ENCODE measurements around the gene CARD8. TPM values are rescaled to one million over a fixed set of nuclear protein-coding genes. Genes with fewer than 3 reads are reported as not detected.
"Not testable (repeated sequence)": the region's sequence is repeated elsewhere in the genome, so short reads cannot be mapped to it uniquely, and the experiment has no call there.

The CARD8 gene
- total RNA-seq, 1 experiment from 2014 or later, result 23.0 TPM

DNA sequence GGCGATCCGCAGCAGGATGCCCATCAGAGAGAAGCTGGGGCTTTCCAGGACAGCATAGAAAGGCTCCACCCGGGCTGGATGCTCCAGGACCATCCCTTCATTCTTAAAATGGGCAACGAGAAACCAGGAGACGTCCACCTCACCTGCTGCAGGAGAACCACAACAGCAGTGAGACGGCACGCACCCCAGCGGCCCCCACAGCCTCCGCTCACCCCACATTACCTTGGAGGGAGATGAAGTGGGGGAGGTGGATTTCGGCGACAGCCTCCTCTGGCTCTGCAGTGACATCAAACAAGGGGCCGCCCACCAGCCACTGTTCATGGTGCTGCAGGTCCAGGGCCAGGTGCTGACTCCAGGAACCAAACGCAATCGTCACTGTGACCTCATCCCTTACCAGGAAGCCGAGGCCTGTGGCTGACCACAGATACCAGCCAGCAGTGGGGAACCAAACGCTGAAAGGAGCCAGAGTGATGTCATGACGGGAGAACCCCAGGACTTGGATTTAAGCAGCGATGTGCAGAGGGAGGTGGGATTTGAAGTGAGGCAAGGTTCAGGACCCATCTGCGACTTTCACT lies 25.1 kb downstream of the CARD8 start (continued):
- TF ChIP-seq, protein P1, sequence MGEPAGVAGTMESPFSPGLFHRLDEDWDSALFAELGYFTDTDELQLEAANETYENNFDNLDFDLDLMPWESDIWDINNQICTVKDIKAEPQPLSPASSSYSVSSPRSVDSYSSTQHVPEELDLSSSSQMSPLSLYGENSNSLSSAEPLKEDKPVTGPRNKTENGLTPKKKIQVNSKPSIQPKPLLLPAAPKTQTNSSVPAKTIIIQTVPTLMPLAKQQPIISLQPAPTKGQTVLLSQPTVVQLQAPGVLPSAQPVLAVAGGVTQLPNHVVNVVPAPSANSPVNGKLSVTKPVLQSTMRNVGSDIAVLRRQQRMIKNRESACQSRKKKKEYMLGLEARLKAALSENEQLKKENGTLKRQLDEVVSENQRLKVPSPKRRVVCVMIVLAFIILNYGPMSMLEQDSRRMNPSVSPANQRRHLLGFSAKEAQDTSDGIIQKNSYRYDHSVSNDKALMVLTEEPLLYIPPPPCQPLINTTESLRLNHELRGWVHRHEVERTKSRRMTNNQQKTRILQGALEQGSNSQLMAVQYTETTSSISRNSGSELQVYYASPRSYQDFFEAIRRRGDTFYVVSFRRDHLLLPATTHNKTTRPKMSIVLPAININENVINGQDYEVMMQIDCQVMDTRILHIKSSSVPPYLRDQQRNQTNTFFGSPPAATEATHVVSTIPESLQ (CRISPR knock-in tag; IDR thresholded peaks at IDR 0.05), result no peak
- no peak for TF ChIP-seq JUN (CRISPR knock-in tag; IDR thresholded peaks at IDR 0.05)

DNA sequence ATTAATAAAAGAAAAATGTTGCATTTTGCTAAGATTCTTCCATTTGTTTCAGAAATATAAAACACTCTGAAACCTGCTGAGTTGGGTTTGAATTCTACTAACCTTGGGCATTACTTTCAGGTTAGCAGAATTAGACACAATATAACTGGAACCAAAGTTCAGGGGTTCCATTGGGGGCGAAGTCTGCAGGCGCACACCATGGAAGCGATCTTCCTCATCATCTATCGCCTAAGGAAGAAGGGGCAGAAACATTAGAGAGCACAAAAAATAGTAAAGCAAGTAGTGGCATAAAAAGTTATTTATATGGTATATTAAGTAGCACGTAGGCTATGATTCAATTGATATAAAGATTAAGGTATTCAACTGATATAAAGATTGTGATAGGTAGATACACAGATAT lies 34.1 kb downstream of the CARD8 start:
- no peak overlapping the region for H3K27ac Mint-ChIP-seq
- H3K27me3 Mint-ChIP-seq (ENCODE audit: low read depth), result no peaks in the 10 kb centered on the region
- POLR2A ChIA-PET, result no interaction called here
- H3K4me1 Mint-ChIP-seq, result peaks cover 7% of the 10 kb centered on the region
- ATAC-seq (no peak), DNase-seq (ENCODE audit: low spot score) (no peak)
- CTCF ChIA-PET, result no interaction called here
- TF ChIP-seq ZNF671 (CRISPR knock-in tag; IDR thresholded peaks at IDR 0.05) (no peak), FOXJ3 (CRISPR knock-in tag; IDR thresholded peaks at IDR 0.05; ENCODE audit: borderline replicate concordance) (no peak), TEAD1 (CRISPR knock-in tag; IDR thresholded peaks at IDR 0.05) (no peak), ZNF416 (CRISPR knock-in tag; IDR thresholded peaks at IDR 0.05) (no peak), NFATC4 (CRISPR knock-in tag; IDR thresholded peaks at IDR 0.05) (no peak), IRF2 (CRISPR knock-in tag; IDR thresholded peaks at IDR 0.05; ENCODE audit: borderline replicate concordance, low read depth) (no peak), NR2C2 (CRISPR knock-in tag; IDR thresholded peaks at IDR 0.05) (no peak), EMX1 (CRISPR knock-in tag; IDR thresholded peaks at IDR 0.05) (no peak), ZNF121 (CRISPR knock-in tag; IDR thresholded peaks at IDR 0.05) (no peak), ELF4 (CRISPR knock-in tag; IDR thresholded peaks at IDR 0.05; ENCODE audit: low read depth) (no peak), ZNF138 (CRISPR knock-in tag; conservative IDR thresholded peaks at IDR 0.05) (no peak), TCF7 (CRISPR knock-in tag; IDR thresholded peaks at IDR 0.05; ENCODE audit: low read depth) (no peak)
- TF ChIP-seq, protein P2, sequence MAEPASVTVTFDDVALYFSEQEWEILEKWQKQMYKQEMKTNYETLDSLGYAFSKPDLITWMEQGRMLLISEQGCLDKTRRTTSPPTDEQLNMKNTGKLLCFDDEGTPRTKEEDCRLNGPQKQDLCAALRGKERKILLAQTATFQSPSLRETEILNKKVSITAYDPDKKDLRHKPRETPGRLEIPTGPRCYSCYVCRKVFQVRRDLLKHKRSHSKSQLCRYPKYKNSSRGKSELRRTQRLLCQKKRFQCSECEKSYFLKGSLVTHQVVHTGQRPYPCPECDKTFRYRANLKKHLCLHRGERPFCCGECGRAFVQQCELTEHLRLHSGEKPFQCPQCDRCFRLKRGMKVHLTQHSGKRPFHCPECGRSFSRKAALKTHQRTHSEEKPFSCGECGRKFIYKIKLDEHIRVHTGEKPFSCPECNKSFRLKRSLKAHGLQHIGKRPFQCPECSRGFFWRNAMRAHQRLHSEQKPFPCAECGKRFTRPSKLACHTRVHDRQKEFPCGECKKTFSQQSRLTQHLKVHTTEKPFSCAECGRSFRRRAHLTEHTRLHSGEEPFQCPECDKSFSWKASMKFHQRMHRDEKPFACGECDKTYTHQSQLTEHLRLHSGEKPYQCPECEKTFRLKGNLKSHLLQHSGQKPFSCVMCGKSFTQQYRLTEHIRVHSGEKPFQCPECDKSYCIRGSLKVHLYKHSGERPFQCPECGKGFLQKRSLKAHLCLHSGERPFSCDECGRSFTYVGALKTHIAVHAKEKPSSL (CRISPR knock-in tag; conservative IDR thresholded peaks at IDR 0.05), result no peak
- TF ChIP-seq, protein P3, sequence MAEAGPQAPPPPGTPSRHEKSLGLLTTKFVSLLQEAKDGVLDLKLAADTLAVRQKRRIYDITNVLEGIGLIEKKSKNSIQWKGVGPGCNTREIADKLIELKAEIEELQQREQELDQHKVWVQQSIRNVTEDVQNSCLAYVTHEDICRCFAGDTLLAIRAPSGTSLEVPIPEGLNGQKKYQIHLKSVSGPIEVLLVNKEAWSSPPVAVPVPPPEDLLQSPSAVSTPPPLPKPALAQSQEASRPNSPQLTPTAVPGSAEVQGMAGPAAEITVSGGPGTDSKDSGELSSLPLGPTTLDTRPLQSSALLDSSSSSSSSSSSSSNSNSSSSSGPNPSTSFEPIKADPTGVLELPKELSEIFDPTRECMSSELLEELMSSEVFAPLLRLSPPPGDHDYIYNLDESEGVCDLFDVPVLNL (CRISPR knock-in tag; IDR thresholded peaks at IDR 0.05; ENCODE audit: borderline replicate concordance, low read depth), result no peak
- TF ChIP-seq, protein P4, sequence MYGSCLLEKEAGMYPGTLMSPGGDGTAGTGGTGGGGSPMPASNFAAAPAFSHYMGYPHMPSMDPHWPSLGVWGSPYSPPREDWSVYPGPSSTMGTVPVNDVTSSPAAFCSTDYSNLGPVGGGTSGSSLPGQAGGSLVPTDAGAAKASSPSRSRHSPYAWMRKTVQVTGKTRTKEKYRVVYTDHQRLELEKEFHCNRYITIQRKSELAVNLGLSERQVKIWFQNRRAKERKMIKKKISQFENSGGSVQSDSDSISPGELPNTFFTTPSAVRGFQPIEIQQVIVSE (CRISPR knock-in tag; IDR thresholded peaks at IDR 0.05; ENCODE audit: borderline replicate concordance), result no peak
- no peaks in the 10 kb centered on the region for H3K9me3 Mint-ChIP-seq
- H3K36me3 Mint-ChIP-seq, result no peaks in the 10 kb centered on the region
- H3K4me3 Mint-ChIP-seq, result no peak overlapping the region

DNA sequence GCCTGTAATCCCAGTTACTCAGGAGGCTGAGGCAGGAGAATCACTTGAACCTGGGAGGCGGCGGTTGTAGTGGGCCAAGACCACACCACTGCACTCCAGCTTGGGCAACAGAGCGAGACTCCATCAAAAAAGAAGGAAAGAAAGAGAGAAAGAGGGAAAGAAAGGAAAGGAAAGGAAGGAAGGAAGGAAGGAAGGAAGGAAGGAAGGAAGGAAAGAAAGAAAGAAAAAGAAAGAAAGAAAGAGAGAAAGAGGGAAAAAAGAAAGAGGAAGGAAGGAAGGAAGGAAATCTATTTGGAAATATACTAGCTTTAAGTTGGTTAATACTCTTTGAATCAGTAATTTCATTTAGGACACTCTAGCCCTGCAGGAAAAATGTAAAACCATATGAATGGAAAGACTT lies 34.9 kb downstream of the CARD8 start:
- H3K4me1 Mint-ChIP-seq; H3K27ac Mint-ChIP-seq; DNase-seq (ENCODE audit: low spot score); H3K4me3 Mint-ChIP-seq; H3K27me3 Mint-ChIP-seq (ENCODE audit: low read depth); POLR2A ChIA-PET; H3K36me3 Mint-ChIP-seq; H3K9me3 Mint-ChIP-seq; ATAC-seq: not testable (repeated sequence)
- CTCF ChIA-PET, result interaction anchor here (0.5 kb wide), 1 partner anchor 354 kb away, joined by 3 read pairs; no protein-coding TSS in a partner anchor
